SK-N-SH (cell line): ENCODE results near the gene ASIP.

Source experiments
- CTCF ChIP-seq: fragments of 200-600 bp; sonication (generic); IDR thresholded peaks from 2 replicates; pipeline ENCODE4 v1.6.1; 2017; ENCODE audit warnings: antibody characterized with exemption, mild to moderate bottlenecking, moderate library complexity
- EZH2phosphoT487 ChIP-seq: fragments of 200-600 bp; sonication (generic); IDR thresholded peaks from 2 replicates; pipeline ENCODE4 v1.6.1; 2017; ENCODE audit warnings: low read depth, mixed run types, mild to moderate bottlenecking, antibody characterized with exemption, moderate library complexity, borderline replicate concordance
- GABPA ChIP-seq: IDR thresholded peaks from 2 replicates; pipeline ENCODE4 v1.4.0; 2012; ENCODE audit warnings: low read depth, mild to moderate bottlenecking
- MXI1 ChIP-seq: IDR thresholded peaks from 2 replicates; pipeline ENCODE4 v1.6.1; 2012; ENCODE audit warnings: mild to moderate bottlenecking, low read depth, low read length, improper control_type of control experiment
- NFIC ChIP-seq: IDR thresholded peaks from 2 replicates; pipeline ENCODE4 v1.4.0; 2012; ENCODE audit warnings: borderline replicate concordance
- POLR2AphosphoS5 ChIP-seq: IDR thresholded peaks from 2 replicates; pipeline ENCODE4 v1.6.1; 2012; ENCODE audit warnings: low read depth, low read length
- RAD21 ChIP-seq: IDR thresholded peaks from 2 replicates; pipeline ENCODE4 v1.6.1; 2012; ENCODE audit warnings: mild to moderate bottlenecking, low read length
- RCOR1 ChIP-seq: fragments of 150-350 bp; IDR thresholded peaks from 2 replicates; pipeline ENCODE4 v1.6.1; 2017; ENCODE audit warnings: antibody characterized with exemption, low read length
- REST ChIP-seq: IDR thresholded peaks from 2 replicates; pipeline ENCODE4 v1.6.1; 2012; ENCODE audit warnings: mild to moderate bottlenecking, low read depth, low read length, moderate library complexity
- TCF12 ChIP-seq: IDR thresholded peaks from 2 replicates; pipeline ENCODE4 v1.4.0; 2012
- USF2 ChIP-seq: fragments of 150-350 bp; IDR thresholded peaks from 2 replicates; pipeline ENCODE4 v1.6.1; 2017; ENCODE audit warnings: antibody characterized with exemption, low read length, low read depth, borderline replicate concordance
- ZBTB33 ChIP-seq: IDR thresholded peaks from 2 replicates; pipeline ENCODE4 v1.4.0; 2012; ENCODE audit warnings: low read depth, borderline replicate concordance

- TF ChIP-seq GABPA (no peak), CTCF (no peak), POLR2AphosphoS5 (no peak), MXI1 (no peak), NFIC (no peak), TCF12 (no peak), ZBTB33 (no peak), USF2 (no peak), RAD21 (no peak), EZH2phosphoT487 (no peak), REST (no peak), RCOR1 (no peak)
These were observed 54.1 kb downstream of the ASIP start for GRCh38 chr20:34295284-34295683.
